Hepatocyte (in vitro differentiated cells): Measurements from ENCODE around the gene TMEM150A.

Source experiments
- EZH2 ChIP-seq: fragments of 200-600 bp; sonication (generic); IDR thresholded peaks from 2 replicates; pipeline ENCODE4 v1.6.1; 2016; ENCODE audit warnings: antibody characterized with exemption, mild to moderate bottlenecking, borderline replicate concordance
- TF ChIP-seq, protein P1 (sequence below): fragments of 200-600 bp; sonication (generic); IDR thresholded peaks from 2 replicates; pipeline ENCODE4 v1.5.1; 2016; ENCODE audit warnings: antibody characterized with exemption, mild to moderate bottlenecking; ENCODE audit not compliant: poor library complexity

DNA sequence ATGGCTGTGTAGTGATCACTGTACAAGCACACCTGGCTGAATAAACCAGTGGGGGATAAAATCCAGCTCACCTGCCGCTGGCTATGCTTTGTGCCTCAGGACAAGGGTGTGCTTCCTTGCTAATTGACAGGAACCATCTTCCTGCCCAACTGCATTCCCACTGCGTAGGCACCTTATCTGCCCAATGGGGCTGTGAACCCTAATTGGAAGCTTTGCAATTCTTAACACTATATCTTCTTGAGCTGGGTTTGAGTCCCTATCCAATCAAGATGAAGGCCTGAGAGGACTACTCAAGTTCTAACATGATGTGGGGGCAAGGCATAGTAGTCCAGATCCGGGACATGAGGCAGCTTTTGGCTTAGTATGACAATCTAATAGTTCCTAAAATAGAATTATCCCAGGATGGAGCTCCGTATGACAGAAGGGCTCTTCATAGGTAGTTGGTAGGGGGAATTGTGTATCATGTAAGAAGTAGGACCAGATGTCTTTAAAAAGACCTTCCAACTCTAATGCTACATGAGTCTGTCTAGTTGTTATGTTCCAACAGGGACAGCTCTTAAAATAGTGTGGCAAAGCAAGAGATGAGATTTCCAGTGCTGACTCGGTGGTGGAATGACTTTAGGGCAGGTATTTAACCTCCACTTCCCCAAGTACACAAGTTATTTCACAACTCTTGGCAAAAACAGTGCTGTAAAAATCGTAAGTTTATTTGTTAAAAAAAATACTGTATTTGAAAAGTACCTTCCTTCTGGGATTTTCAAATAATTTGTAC lies 2.3 kb upstream of the TMEM150A start:
- TF ChIP-seq, protein P1, sequence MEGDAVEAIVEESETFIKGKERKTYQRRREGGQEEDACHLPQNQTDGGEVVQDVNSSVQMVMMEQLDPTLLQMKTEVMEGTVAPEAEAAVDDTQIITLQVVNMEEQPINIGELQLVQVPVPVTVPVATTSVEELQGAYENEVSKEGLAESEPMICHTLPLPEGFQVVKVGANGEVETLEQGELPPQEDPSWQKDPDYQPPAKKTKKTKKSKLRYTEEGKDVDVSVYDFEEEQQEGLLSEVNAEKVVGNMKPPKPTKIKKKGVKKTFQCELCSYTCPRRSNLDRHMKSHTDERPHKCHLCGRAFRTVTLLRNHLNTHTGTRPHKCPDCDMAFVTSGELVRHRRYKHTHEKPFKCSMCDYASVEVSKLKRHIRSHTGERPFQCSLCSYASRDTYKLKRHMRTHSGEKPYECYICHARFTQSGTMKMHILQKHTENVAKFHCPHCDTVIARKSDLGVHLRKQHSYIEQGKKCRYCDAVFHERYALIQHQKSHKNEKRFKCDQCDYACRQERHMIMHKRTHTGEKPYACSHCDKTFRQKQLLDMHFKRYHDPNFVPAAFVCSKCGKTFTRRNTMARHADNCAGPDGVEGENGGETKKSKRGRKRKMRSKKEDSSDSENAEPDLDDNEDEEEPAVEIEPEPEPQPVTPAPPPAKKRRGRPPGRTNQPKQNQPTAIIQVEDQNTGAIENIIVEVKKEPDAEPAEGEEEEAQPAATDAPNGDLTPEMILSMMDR = no peak
- TF ChIP-seq EZH2 = no peak
